ENCODE data around the gene TBL3. TPM values are rescaled to one million over a fixed set of nuclear protein-coding genes. Genes with fewer than 3 reads are reported as not detected.

TBL3 gene
- total and polyA plus RNA-seq, 9 of the 15 experiments (the other 6 are each of a cell fraction or from before 2014, with no cell fraction given), result 0.97 to 117 (median 24.5) TPM

DNA sequence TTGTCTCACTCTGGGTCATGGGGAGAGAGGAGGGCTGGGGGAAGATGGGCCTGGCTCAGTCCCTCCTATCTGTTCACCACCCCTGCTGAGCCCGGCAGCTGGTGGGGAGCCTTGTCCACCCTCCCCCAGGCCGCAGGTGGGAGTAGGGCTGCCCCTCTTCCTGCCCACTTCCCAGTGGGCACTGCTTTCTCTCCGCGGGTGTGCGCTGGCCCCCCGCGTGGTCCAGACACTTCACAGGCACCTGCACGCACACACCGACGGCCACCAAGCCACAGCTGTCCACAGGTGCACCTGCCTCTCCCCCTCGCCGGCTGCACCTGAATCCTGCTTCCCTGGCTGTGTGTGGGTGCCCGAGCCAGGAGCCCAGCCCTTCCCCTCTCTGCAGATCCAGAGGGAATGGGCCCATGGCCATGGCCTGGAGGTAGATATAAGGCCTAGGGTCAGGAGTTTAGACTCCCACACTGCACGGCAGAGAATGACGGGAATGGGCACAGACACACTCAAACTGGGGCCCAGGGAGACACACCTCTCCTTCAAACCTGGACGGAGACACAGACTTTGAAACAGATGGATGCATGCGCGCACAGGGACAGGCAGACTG is 56.9 kb downstream of the TBL3 start (continued):
- TF ChIP-seq ZNF407 (IDR thresholded peaks at IDR 0.05; ENCODE audit: low read depth), result no peak
- no peak for TF ChIP-seq ZNF24 (IDR thresholded peaks at IDR 0.05)
